Ascending aorta (tissue), 2 donors: ENCODE measurements around the gene ZNF83. TPM values are rescaled to one million over a fixed set of nuclear protein-coding genes. Genes with fewer than 3 reads are reported as not detected.
"Not testable (repeated sequence)": the region's sequence is repeated elsewhere in the genome, so short reads cannot be mapped to it uniquely, and the experiment has no call there.

Experiments used
- DNase-seq, 2 donors: peaks; one replicate each; pipeline ENCODE4 v3.0.0-alpha.2; 2019; ENCODE audit warnings: low spot score in 2 of 2
- H3K27ac ChIP-seq, 2 donors: fragments of 200-600 bp; sonication (generic); one replicate each; pipeline ENCODE4 v1.5.1; 2016 to 2017; ENCODE audit warnings: mild to moderate bottlenecking in 1 of 2
- H3K27me3 ChIP-seq: fragments of 200-600 bp; sonication (generic); one replicate; pipeline ENCODE4 v1.5.1; 2017
- H3K36me3 ChIP-seq, 2 donors: fragments of 200-600 bp; sonication (generic); one replicate each; pipeline ENCODE4 v1.5.1; 2016
- H3K4me1 ChIP-seq, 2 donors: fragments of 200-600 bp; sonication (generic); one replicate each; pipeline ENCODE4 v1.5.1; 2016 to 2017; ENCODE audit warnings: mild to moderate bottlenecking in 1 of 2
- H3K4me3 ChIP-seq, 2 donors: fragments of 200-600 bp; sonication (generic); one replicate each; pipeline ENCODE4 v1.5.1; 2016 to 2017; ENCODE audit warnings: mild to moderate bottlenecking in 1 of 2
- H3K9me3 ChIP-seq, 2 donors: fragments of 200-600 bp; sonication (generic); one replicate each; pipeline ENCODE4 v1.5.1; 2016
- intact Hi-C: fragments of 100-400 bp; cut with DNase I; formaldehyde crosslinking; loops from one replicate; pipeline ENCODE4 v1.15.1; 2023
- total RNA-seq: library from RNA; depleted of rRNA; stranded (reverse); fragments of >200 nt; gene quantifications from one replicate; pipeline ENCODE4 v1.1.0, GENCODE V29; 2016
- TF ChIP-seq, protein P1 (sequence below), 3 experiments: fragments of 200-600 bp in 2 of 3; fragments of 450-650 bp in 1 of 3; sonication (generic) in 2 of 3; IDR thresholded peaks; one replicate each; pipeline ENCODE4 v1.5.1; 2016 to 2019; ENCODE audit warnings: antibody characterized with exemption in 3 of 3, mild to moderate bottlenecking in 1 of 3, moderate library complexity in 1 of 3

The ZNF83 gene
- total RNA-seq = 29.1 TPM

DNA sequence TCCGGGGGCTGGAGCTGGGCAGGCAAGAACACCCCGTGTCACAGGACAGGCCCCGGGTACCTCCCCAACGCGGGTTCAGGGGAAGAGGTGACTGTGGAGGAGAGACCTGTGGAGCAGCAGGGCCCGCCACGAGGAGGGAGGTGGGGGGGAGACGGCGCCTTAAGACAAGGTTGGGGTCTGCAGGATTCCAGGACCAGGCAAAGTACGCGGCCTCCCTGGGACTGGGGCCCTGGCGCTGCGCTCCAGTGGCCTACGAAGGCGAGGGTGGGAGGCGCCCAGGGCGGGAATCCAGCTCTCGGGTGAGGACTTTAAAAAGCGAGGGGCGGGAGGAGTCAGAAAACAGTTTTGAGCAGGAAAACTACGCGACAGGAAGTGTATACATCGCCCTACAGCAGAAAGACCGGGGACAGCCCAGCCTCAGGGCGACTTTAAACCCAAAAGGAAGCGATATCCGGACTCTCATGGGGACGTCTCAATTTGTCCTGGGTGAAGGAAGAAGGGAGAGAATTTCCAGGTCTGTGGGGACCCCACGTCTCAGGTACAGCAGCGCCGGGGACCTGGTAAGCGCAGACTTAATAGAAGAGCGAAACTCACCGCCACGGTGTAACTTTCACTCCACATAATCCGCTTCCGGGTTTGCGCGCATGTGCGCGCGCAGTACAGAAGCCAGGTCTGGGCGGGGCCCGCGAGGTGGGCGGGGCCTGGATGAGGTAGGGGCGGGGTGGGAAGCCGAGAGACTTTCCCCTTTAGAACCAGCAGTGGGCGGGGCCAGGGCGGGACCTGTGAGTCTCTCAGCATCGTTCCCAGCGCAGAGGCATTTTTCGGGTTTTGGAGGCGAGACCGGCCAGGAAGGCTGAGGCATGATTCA, at the start of gene ZNF83:
Gene ZNF83, minus strand, starts transcription at position 638 of the 868 bp plus-strand sequence.
- DNase-seq = peak; percentile 92 to 99
- Histone ChIP-seq H3K36me3 (peaks cover 0 to 16% of the 10 kb centered on the region in 2 donors), H3K4me3 (peak within 1 kb of the TSS; percentile 62 to 77), H3K27ac (peak within 1 kb of the TSS; percentile 87 to 92), H3K9me3 (no peaks in the 10 kb centered on the region), H3K27me3 (no peaks in the 10 kb centered on the region), H3K4me1 (peaks cover 0 to 14% of the 10 kb centered on the region in 2 donors)
- intact Hi-C loops = loop anchor here (1.0 to 5.0 kb wide), 6 partner anchors 37 to 1229 kb away; partner anchors contain the start of genes MYADM, ZNF611, ZNF701 and ZNF808
- TF ChIP-seq, protein P1, sequence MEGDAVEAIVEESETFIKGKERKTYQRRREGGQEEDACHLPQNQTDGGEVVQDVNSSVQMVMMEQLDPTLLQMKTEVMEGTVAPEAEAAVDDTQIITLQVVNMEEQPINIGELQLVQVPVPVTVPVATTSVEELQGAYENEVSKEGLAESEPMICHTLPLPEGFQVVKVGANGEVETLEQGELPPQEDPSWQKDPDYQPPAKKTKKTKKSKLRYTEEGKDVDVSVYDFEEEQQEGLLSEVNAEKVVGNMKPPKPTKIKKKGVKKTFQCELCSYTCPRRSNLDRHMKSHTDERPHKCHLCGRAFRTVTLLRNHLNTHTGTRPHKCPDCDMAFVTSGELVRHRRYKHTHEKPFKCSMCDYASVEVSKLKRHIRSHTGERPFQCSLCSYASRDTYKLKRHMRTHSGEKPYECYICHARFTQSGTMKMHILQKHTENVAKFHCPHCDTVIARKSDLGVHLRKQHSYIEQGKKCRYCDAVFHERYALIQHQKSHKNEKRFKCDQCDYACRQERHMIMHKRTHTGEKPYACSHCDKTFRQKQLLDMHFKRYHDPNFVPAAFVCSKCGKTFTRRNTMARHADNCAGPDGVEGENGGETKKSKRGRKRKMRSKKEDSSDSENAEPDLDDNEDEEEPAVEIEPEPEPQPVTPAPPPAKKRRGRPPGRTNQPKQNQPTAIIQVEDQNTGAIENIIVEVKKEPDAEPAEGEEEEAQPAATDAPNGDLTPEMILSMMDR (IDR thresholded peaks at IDR 0.05) = no peak

DNA sequence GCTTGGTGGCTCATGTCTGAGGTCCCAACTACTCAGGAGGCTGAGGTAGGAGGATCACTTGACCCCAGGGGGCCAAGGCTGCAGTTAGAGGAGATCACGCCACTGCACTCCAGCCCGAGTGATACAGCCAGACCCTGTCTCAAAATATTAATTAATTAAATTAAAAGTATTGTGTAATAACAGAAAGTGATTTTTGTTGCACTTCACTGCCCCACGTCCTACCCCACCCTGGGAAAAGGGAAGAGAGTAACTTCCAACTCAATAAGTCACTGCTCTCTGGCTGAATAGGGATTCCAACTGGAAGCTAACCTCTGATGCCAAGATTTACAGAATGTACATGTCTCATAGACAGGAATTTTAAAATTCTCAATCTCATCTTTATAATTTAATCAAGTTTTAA, 49.5 kb upstream of the ZNF83 start:
- Histone ChIP-seq H3K9me3 (no peaks in the 10 kb centered on the region), H3K27ac (peak overlapping the region; percentile 2 to 95), H3K4me3 (no peak overlapping the region), H3K4me1 (peaks cover 3 to 28% of the 10 kb centered on the region in 2 donors), H3K27me3 (no peaks in the 10 kb centered on the region), H3K36me3 (peaks cover 7 to 11% of the 10 kb centered on the region in 2 donors)
- DNase-seq = no peak
- TF ChIP-seq, protein P1 (IDR thresholded peaks at IDR 0.05) = no peak
- intact Hi-C loops = loop anchor here (10.0 kb wide), 1 partner anchor 677 kb away; the partner anchor contains the start of gene ZNF525

DNA sequence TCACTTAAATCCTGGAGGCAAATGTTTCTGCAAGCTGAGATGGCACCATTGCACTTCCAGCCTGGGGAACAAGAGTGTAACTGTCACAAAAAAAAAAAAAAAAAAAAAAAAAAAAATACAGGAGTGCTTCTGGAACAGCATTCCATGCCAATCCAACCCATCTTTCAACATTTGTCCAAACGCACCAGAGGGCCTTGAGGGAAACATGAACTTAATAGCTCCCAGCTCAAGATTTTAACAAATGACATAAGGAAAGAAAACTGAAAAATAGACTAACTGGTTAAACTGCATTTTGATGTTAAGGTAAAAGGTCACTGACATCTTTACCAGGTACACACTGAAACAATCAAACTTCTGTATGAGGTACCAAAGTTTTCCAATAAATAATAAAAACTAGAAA, 47.7 kb upstream of the ZNF83 start:
- DNase-seq = no peak
- intact Hi-C loops = loop anchor here (10.0 kb wide), 1 partner anchor 679 kb away; the partner anchor contains the start of gene ZNF525
- TF ChIP-seq, protein P1 (IDR thresholded peaks at IDR 0.05) = no peak

DNA sequence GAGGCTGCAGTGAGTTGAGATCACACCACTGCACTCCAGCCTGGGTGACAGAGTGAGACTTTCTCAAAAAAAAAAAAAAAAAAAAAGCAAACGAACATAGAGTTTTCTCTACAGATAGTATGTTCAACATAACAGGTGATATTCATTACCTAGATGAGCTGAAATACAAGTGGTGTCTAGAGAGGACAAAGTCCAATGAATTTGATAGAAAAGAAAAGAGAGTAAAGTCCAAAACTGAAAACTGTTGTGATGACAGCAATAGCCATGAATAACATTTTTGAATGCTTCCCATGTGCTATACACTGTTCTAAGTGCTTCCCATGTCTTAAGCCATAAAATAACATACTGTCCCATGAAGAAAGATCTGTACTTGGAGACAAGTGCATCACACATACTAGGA, 43.1 kb upstream of the ZNF83 start:
- peaks cover 7 to 11% of the 10 kb centered on the region in 2 donors for H3K36me3 ChIP-seq
- H3K27ac ChIP-seq, H3K27me3 ChIP-seq, DNase-seq, H3K4me1 ChIP-seq, H3K9me3 ChIP-seq, H3K4me3 ChIP-seq: not testable (repeated sequence)
- intact Hi-C loops = loop anchor here (10.0 kb wide), 1 partner anchor 684 kb away; the partner anchor contains the start of gene ZNF525

More for the DNA sequence above, 47.7 kb upstream of the ZNF83 start:
- no peak overlapping the region for H3K27ac ChIP-seq
- H3K27me3 ChIP-seq = no peaks in the 10 kb centered on the region
- H3K36me3 ChIP-seq = peaks cover 7 to 11% of the 10 kb centered on the region in 2 donors
- H3K4me1 ChIP-seq = peaks cover 3 to 23% of the 10 kb centered on the region in 2 donors
- H3K4me3 ChIP-seq = no peak overlapping the region
- no peaks in the 10 kb centered on the region for H3K9me3 ChIP-seq

DNA sequence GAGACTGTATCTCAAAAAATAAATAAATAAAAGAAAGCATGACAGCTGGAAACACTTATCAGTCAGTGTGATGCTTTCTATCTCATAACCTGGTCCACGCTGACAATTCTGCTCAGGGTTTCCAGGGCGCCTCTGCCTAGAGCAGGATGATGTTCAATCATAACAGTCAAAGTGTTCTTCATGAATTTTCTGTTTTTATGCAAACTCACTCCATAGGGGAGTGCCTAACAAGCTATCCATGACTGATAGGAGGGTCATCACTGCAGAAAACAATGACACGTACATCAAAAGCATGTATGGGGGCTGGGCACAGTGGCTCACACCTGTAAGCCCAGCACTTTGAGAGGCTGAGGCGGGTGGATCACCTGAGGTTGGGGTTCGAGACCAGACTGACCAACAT, 41.4 kb upstream of the ZNF83 start:
- intact Hi-C loops = no loop called here
- no peaks in the 10 kb centered on the region for H3K4me1 ChIP-seq
- TF ChIP-seq, protein P1 (IDR thresholded peaks at IDR 0.05) = no peak

DNA sequence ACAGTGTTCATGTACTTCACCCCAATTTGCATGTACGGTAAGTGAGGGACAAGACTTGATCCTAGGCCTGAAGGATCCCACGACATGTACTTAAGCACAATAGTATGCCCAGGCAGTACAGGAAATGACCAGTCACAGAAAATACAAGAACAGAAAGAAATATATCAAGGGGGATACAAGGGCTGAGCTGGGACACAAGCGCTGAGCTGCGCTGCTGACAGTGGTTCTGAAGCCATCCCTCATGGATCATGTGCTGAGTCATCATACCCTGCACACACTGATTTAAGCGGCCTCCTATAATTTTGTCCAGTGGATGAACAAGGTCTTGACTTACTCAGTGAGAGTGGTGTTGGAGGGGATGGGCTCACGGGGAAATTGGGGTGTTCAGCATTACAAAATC, 37.1 kb upstream of the ZNF83 start:
- H3K36me3 ChIP-seq, DNase-seq, H3K9me3 ChIP-seq, intact Hi-C loops, H3K4me3 ChIP-seq, H3K27me3 ChIP-seq, H3K4me1 ChIP-seq, H3K27ac ChIP-seq: not testable (repeated sequence)

More for the DNA sequence above, 41.4 kb upstream of the ZNF83 start:
- H3K36me3 ChIP-seq = peaks cover 4 to 6% of the 10 kb centered on the region in 2 donors
- H3K27me3 ChIP-seq = no peaks in the 10 kb centered on the region
- H3K9me3 ChIP-seq = no peaks in the 10 kb centered on the region
- H3K4me3 ChIP-seq = no peak overlapping the region
- DNase-seq = no peak
- no peak overlapping the region for H3K27ac ChIP-seq
